ENCODE measurements around the gene HPD.
"Not testable (repeated sequence)": the region's sequence is repeated elsewhere in the genome, so short reads cannot be mapped to it uniquely, and the experiment has no call there.

The HPD gene

GRCh38 chr12:121888083-121888477 is 29.4 kb upstream of the HPD start:
- POLR2A ChIA-PET, result interaction anchor here (0.5 to 2.3 kb wide), 18 partner anchors 11 to 536 kb away, joined by 3 to 18 read pairs (median 4); partner anchors contain the start of genes ANAPC5, RHOF and TMEM120B

GRCh38 chr12:121885129-121885528 is 26.5 kb upstream of the HPD start:
- CTCF ChIA-PET; POLR2A ChIA-PET; DNase-seq (ENCODE audit: extremely low spot score): not testable (repeated sequence)

More at GRCh38 chr12:121888083-121888477, 29.4 kb upstream of the HPD start:
- CTCF ChIA-PET, result interaction anchor here (0.6 to 2.7 kb wide), 9 partner anchors 9 to 1285 kb away, joined by 3 to 28 read pairs (median 4); partner anchors contain the start of gene RHOF
- TF ChIP-seq ELF4 (IDR thresholded peaks at IDR 0.05) (no peak), LEF1 (IDR thresholded peaks at IDR 0.05; ENCODE audit: borderline replicate concordance) (no peak), PKNOX1 (IDR thresholded peaks at IDR 0.05) (no peak), FOXM1 (IDR thresholded peaks at IDR 0.05; ENCODE audit: borderline replicate concordance) (no peak), FOXA1 (IDR thresholded peaks at IDR 0.05) (no peak), FOXK2 (IDR thresholded peaks at IDR 0.05) (no peak), BHLHE40 (IDR thresholded peaks at IDR 0.05; ENCODE audit: borderline replicate concordance) (no peak), ARNT (IDR thresholded peaks at IDR 0.05) (no peak), SP1 (IDR thresholded peaks at IDR 0.05) (no peak), SUZ12 (IDR thresholded peaks at IDR 0.05) (no peak), L3MBTL2 (conservative IDR thresholded peaks at IDR 0.05) (no peak), HDGF (IDR thresholded peaks at IDR 0.05; ENCODE audit: borderline replicate concordance) (no peak), ZNF384 (IDR thresholded peaks at IDR 0.05) (no peak), TARDBP (IDR thresholded peaks at IDR 0.05) (no peak), NFRKB (IDR thresholded peaks at IDR 0.05) (no peak), CTBP1 (IDR thresholded peaks at IDR 0.05; ENCODE audit: borderline replicate concordance) (no peak)
- DNase-seq (ENCODE audit: extremely low spot score), result no peak

GRCh38 chr12:121883315-121883660 is 24.6 kb upstream of the HPD start:
- DNase-seq (ENCODE audit: extremely low spot score), result no peak
- POLR2A ChIA-PET, result interaction anchor here (0.7 to 0.9 kb wide), 2 partner anchors 12 to 45 kb away, joined by 3 read pairs; no protein-coding TSS in a partner anchor
- TF ChIP-seq ZNF384 (IDR thresholded peaks at IDR 0.05) (peak; percentile 66; the same call in 1 of the 2 replicates), BHLHE40 (IDR thresholded peaks at IDR 0.05; ENCODE audit: borderline replicate concordance) (no peak)
- CTCF ChIA-PET, result interaction anchor here (0.6 to 1.0 kb wide), 3 partner anchors 88 to 171 kb away, joined by 3 to 4 read pairs (median 3); no protein-coding TSS in a partner anchor

GRCh38 chr12:121876080-121876447 is 17.4 kb upstream of the HPD start:
- not testable (repeated sequence) for DNase-seq (ENCODE audit: extremely low spot score)
- ChIA-PET CTCF (interaction anchor here (0.8 kb wide), 1 partner anchor 64 kb away, joined by 3 read pairs; no protein-coding TSS in a partner anchor), POLR2A (interaction anchor here (1.8 kb wide), 1 partner anchor 12 kb away, joined by 4 read pairs; the partner anchor contains the start of gene PSMD9)

- POLR2A ChIA-PET, result interaction anchor here (1.8 kb wide), 1 partner anchor 13 kb away, joined by 4 read pairs; the partner anchor contains the start of gene PSMD9
- CTCF ChIA-PET, result interaction anchor here (0.8 kb wide), 1 partner anchor 63 kb away, joined by 3 read pairs; no protein-coding TSS in a partner anchor
- TF ChIP-seq FOXM1 (IDR thresholded peaks at IDR 0.05; ENCODE audit: borderline replicate concordance), result no peak
- TF ChIP-seq SUZ12 (IDR thresholded peaks at IDR 0.05), result no peak
- no peak for TF ChIP-seq CTBP1 (IDR thresholded peaks at IDR 0.05; ENCODE audit: borderline replicate concordance)
- no peak for TF ChIP-seq FOXA1 (IDR thresholded peaks at IDR 0.05)
- no peak for TF ChIP-seq ZNF384 (IDR thresholded peaks at IDR 0.05)
- TF ChIP-seq FOXK2 (IDR thresholded peaks at IDR 0.05), result no peak
- TF ChIP-seq BHLHE40 (IDR thresholded peaks at IDR 0.05; ENCODE audit: borderline replicate concordance), result no peak
- no peak for TF ChIP-seq ARNT (IDR thresholded peaks at IDR 0.05)
- TF ChIP-seq ELF4 (IDR thresholded peaks at IDR 0.05), result no peak
- no peak for TF ChIP-seq PKNOX1 (IDR thresholded peaks at IDR 0.05)
- TF ChIP-seq SP1 (IDR thresholded peaks at IDR 0.05), result no peak
- TF ChIP-seq HDGF (IDR thresholded peaks at IDR 0.05; ENCODE audit: borderline replicate concordance), result no peak
- TF ChIP-seq NFRKB (IDR thresholded peaks at IDR 0.05), result no peak
- TF ChIP-seq L3MBTL2 (conservative IDR thresholded peaks at IDR 0.05), result no peak
- no peak for TF ChIP-seq LEF1 (IDR thresholded peaks at IDR 0.05; ENCODE audit: borderline replicate concordance)
- no peak for TF ChIP-seq TARDBP (IDR thresholded peaks at IDR 0.05)
- DNase-seq (ENCODE audit: extremely low spot score), result no peak
Observed at GRCh38 chr12:121875582-121875981, 16.9 kb upstream of the HPD start.

GRCh38 chr12:121874071-121874470 is 15.4 kb upstream of the HPD start:
- POLR2A ChIA-PET, result no interaction called here
- TF ChIP-seq FOXA1 (IDR thresholded peaks at IDR 0.05), result no peak
- no peak for TF ChIP-seq ARNT (IDR thresholded peaks at IDR 0.05)
- no peak for TF ChIP-seq LEF1 (IDR thresholded peaks at IDR 0.05; ENCODE audit: borderline replicate concordance)
- no peak for TF ChIP-seq NFRKB (IDR thresholded peaks at IDR 0.05)
- no peak for TF ChIP-seq FOXM1 (IDR thresholded peaks at IDR 0.05; ENCODE audit: borderline replicate concordance)
- TF ChIP-seq ZNF384 (IDR thresholded peaks at IDR 0.05), result no peak
- no peak for TF ChIP-seq PKNOX1 (IDR thresholded peaks at IDR 0.05)
- no peak for TF ChIP-seq L3MBTL2 (conservative IDR thresholded peaks at IDR 0.05)
- TF ChIP-seq HDGF (IDR thresholded peaks at IDR 0.05; ENCODE audit: borderline replicate concordance), result no peak
- TF ChIP-seq ELF4 (IDR thresholded peaks at IDR 0.05), result no peak
- no peak for TF ChIP-seq SUZ12 (IDR thresholded peaks at IDR 0.05)
- TF ChIP-seq BHLHE40 (IDR thresholded peaks at IDR 0.05; ENCODE audit: borderline replicate concordance), result no peak
- no peak for TF ChIP-seq SP1 (IDR thresholded peaks at IDR 0.05)
- no peak for TF ChIP-seq FOXK2 (IDR thresholded peaks at IDR 0.05)
- TF ChIP-seq TARDBP (IDR thresholded peaks at IDR 0.05), result no peak
- no peak for TF ChIP-seq CTBP1 (IDR thresholded peaks at IDR 0.05; ENCODE audit: borderline replicate concordance)
- DNase-seq (ENCODE audit: extremely low spot score), result no peak
- CTCF ChIA-PET, result interaction anchor here (0.8 kb wide), 1 partner anchor 11 kb away, joined by 5 read pairs; no protein-coding TSS in a partner anchor

Data from HEK293T (cell line).